Medulla oblongata (tissue), 1 donor: ENCODE measurements around the gene COL11A2.

Source experiments
- DNase-seq: peaks from one replicate; pipeline ENCODE4 v3.0.0-alpha.2; 2015; ENCODE audit errors: extremely low spot score

The COL11A2 gene

GRCh38 chr6:33206864-33207551, 14.7 kb upstream of the COL11A2 start:
- no peak for DNase-seq

- no peak for DNase-seq
Observed at GRCh38 chr6:33206027-33206863, 14.0 kb upstream of the COL11A2 start.

- DNase-seq, result no peak
Observed at GRCh38 chr6:33205191-33206026, 13.1 kb upstream of the COL11A2 start.

- peak; percentile 95 for DNase-seq
Observed at GRCh38 chr6:33204415-33205190, 12.3 kb upstream of the COL11A2 start, which contains the start of gene HSD17B8. HSD17B8 (plus strand) TSS chr6:33204655; CDS start chr6:33204669, 14 bp downstream.

- DNase-seq, result no peak
Observed at GRCh38 chr6:33204165-33204414, 11.8 kb upstream of the COL11A2 start.

- DNase-seq, result no peak
Observed at GRCh38 chr6:33203443-33204164, 11.3 kb upstream of the COL11A2 start.

- DNase-seq, result no peak
Observed at GRCh38 chr6:33202799-33203198, 10.5 kb upstream of the COL11A2 start.

GRCh38 chr6:33201935-33202334, 9.7 kb upstream of the COL11A2 start:
- DNase-seq, result no peak

GRCh38 chr6:33201147-33201545, 8.9 kb upstream of the COL11A2 start:
- DNase-seq, result no peak

GRCh38 chr6:33200219-33201146, 8.2 kb upstream of the COL11A2 start, which contains the start of the genes RXRB and SLC39A7:
RXRB (minus strand) TSS chr6:33200665; CDS start chr6:33200476, 189 bp downstream.
SLC39A7 (plus strand) TSS chr6:33200867; CDS start chr6:33201246, 379 bp downstream.
- peak; percentile 100 for DNase-seq

GRCh38 chr6:33199687-33200218, 7.5 kb upstream of the COL11A2 start:
- peak; percentile 71 for DNase-seq

GRCh38 chr6:33198853-33199436, 6.7 kb upstream of the COL11A2 start:
- no peak for DNase-seq

GRCh38 chr6:33198159-33198852, 6.0 kb upstream of the COL11A2 start:
- no peak for DNase-seq

- DNase-seq, result peak; percentile 82
Observed at GRCh38 chr6:33197431-33198048, 5.3 kb upstream of the COL11A2 start.

GRCh38 chr6:33195304-33196165, 3.3 kb upstream of the COL11A2 start:
- no peak for DNase-seq

- DNase-seq, result no peak
Observed at GRCh38 chr6:33194431-33194979, 2.2 kb upstream of the COL11A2 start.

- no peak for DNase-seq
Observed at GRCh38 chr6:33193619-33194018, 1.4 kb upstream of the COL11A2 start.
